Measurements from ENCODE around the gene SPATA19.

DNA sequence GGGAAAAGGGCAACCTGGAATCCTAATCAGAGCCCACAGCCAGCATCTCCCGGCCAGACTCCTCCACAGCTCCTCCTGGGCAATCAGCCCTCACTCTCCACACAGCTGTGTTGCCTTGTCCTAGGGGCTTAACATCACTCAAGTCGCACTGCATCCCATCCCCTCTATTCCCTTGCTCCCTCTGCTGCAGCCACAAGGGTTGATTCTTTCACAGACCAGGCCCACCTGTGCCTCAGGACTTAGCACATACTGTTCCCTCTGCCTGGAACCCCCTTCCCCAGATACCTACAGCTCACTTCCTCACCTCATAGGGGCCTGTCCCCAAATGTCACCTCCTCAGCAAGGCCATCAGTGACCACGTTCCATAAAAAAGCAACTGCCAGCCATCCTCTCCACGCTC lies 18.4 kb downstream of the SPATA19 start:
- TF ChIP-seq HDAC1 (CRISPR knock-in tag; IDR thresholded peaks at IDR 0.05): no peak
- TF ChIP-seq HDAC2 (CRISPR knock-in tag; IDR thresholded peaks at IDR 0.05): no peak
- TF ChIP-seq, protein P1, sequence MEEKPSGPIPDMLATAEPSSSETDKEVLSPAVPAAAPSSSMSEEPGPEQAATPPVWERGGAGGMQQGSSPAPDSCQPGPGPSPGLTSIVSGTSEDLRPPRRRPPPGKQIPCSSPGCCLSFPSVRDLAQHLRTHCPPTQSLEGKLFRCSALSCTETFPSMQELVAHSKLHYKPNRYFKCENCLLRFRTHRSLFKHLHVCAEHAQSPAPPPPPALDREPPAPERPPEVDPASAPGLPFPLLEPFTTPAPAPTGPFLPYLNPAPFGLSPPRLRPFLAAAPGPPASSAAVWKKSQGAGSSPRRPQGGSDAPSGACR (CRISPR knock-in tag; IDR thresholded peaks at IDR 0.05): no peak
- TF ChIP-seq, protein P2, sequence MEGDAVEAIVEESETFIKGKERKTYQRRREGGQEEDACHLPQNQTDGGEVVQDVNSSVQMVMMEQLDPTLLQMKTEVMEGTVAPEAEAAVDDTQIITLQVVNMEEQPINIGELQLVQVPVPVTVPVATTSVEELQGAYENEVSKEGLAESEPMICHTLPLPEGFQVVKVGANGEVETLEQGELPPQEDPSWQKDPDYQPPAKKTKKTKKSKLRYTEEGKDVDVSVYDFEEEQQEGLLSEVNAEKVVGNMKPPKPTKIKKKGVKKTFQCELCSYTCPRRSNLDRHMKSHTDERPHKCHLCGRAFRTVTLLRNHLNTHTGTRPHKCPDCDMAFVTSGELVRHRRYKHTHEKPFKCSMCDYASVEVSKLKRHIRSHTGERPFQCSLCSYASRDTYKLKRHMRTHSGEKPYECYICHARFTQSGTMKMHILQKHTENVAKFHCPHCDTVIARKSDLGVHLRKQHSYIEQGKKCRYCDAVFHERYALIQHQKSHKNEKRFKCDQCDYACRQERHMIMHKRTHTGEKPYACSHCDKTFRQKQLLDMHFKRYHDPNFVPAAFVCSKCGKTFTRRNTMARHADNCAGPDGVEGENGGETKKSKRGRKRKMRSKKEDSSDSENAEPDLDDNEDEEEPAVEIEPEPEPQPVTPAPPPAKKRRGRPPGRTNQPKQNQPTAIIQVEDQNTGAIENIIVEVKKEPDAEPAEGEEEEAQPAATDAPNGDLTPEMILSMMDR (CRISPR knock-in tag; IDR thresholded peaks at IDR 0.05): no peak
- no peak for TF ChIP-seq SMC3 (IDR thresholded peaks at IDR 0.05; ENCODE audit: low read length)
- no peak for TF ChIP-seq KDM5A (IDR thresholded peaks at IDR 0.05; ENCODE audit: borderline replicate concordance, low read length)
- TF ChIP-seq, protein P3, sequence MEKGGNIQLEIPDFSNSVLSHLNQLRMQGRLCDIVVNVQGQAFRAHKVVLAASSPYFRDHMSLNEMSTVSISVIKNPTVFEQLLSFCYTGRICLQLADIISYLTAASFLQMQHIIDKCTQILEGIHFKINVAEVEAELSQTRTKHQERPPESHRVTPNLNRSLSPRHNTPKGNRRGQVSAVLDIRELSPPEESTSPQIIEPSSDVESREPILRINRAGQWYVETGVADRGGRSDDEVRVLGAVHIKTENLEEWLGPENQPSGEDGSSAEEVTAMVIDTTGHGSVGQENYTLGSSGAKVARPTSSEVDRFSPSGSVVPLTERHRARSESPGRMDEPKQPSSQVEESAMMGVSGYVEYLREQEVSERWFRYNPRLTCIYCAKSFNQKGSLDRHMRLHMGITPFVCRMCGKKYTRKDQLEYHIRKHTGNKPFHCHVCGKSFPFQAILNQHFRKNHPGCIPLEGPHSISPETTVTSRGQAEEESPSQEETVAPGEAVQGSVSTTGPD (CRISPR knock-in tag; IDR thresholded peaks at IDR 0.05): no peak
- no peak for TF ChIP-seq ZNF557 (CRISPR knock-in tag; IDR thresholded peaks at IDR 0.05)

All from HepG2 (cell line).